ENCODE data around the gene UPK3A.

The UPK3A gene

GRCh38 chr22:45318558-45319323 lies 34.0 kb downstream of the UPK3A start:
- Mint-ChIP-seq H3K36me3 (ENCODE audit: low read depth) (peaks cover 6% of the 10 kb centered on the region), H3K9me3 (no peaks in the 10 kb centered on the region), H3K27me3 (ENCODE audit: low read depth) (no peaks in the 10 kb centered on the region), H3K4me1 (peaks cover 47% of the 10 kb centered on the region), H3K27ac (peak overlapping the region; percentile 92 to 93 (median 92)), H3K4me3 (peak overlapping the region; percentile 22 to 54 (median 48))
- no peak for TF ChIP-seq CTCF (IDR thresholded peaks at IDR 0.05; ENCODE audit: unreplicated experiment in 3 of 3)

- Mint-ChIP-seq H3K27me3 (ENCODE audit: low read depth) (no peaks in the 10 kb centered on the region), H3K9me3 (no peaks in the 10 kb centered on the region), H3K36me3 (ENCODE audit: low read depth) (peaks cover 11% of the 10 kb centered on the region), H3K4me1 (peaks cover 44% of the 10 kb centered on the region), H3K27ac (peak overlapping the region; percentile 92 to 93 (median 92)), H3K4me3 (peak overlapping the region in 1 of 3 experiments; percentile 14)
- TF ChIP-seq CTCF (IDR thresholded peaks at IDR 0.05; ENCODE audit: unreplicated experiment in 3 of 3): no peak
Observed at GRCh38 chr22:45319324-45319685, 34.6 kb downstream of the UPK3A start.

GRCh38 chr22:45320357-45320976 lies 35.7 kb downstream of the UPK3A start:
- no peak overlapping the region for H3K4me3 Mint-ChIP-seq
- H3K27me3 Mint-ChIP-seq (ENCODE audit: low read depth): no peaks in the 10 kb centered on the region
- H3K4me1 Mint-ChIP-seq: peaks cover 35% of the 10 kb centered on the region
- H3K9me3 Mint-ChIP-seq: no peaks in the 10 kb centered on the region
- H3K27ac Mint-ChIP-seq: peak overlapping the region in 2 of 3 experiments; percentile 57 to 92
- no peak for TF ChIP-seq CTCF (IDR thresholded peaks at IDR 0.05; ENCODE audit: unreplicated experiment in 3 of 3)
- H3K36me3 Mint-ChIP-seq (ENCODE audit: low read depth): peaks cover 18% of the 10 kb centered on the region

- Mint-ChIP-seq H3K9me3 (no peaks in the 10 kb centered on the region), H3K27ac (no peak overlapping the region), H3K4me1 (peaks cover 29% of the 10 kb centered on the region), H3K4me3 (no peak overlapping the region), H3K36me3 (ENCODE audit: low read depth) (peaks cover 24% of the 10 kb centered on the region), H3K27me3 (ENCODE audit: low read depth) (no peaks in the 10 kb centered on the region)
- TF ChIP-seq CTCF (IDR thresholded peaks at IDR 0.05; ENCODE audit: unreplicated experiment in 3 of 3): no peak
Observed at GRCh38 chr22:45321827-45322226, 37.1 kb downstream of the UPK3A start.

- no peak overlapping the region for H3K4me3 Mint-ChIP-seq
- no peak for TF ChIP-seq CTCF (IDR thresholded peaks at IDR 0.05; ENCODE audit: unreplicated experiment in 3 of 3)
- H3K27ac Mint-ChIP-seq: peak overlapping the region in 1 of 3 experiments; percentile 31
- peaks cover 30% of the 10 kb centered on the region for H3K36me3 Mint-ChIP-seq (ENCODE audit: low read depth)
- no peaks in the 10 kb centered on the region for H3K9me3 Mint-ChIP-seq
- peaks cover 22% of the 10 kb centered on the region for H3K4me1 Mint-ChIP-seq
- no peaks in the 10 kb centered on the region for H3K27me3 Mint-ChIP-seq (ENCODE audit: low read depth)
Observed at GRCh38 chr22:45322873-45323525, 38.2 kb downstream of the UPK3A start.
